Bronchial epithelial cell (primary cell): ENCODE data around the gene NDUFAB1. TPM values are rescaled to one million over a fixed set of nuclear protein-coding genes. Genes with fewer than 3 reads are reported as not detected.
"Not testable (repeated sequence)": the region's sequence is repeated elsewhere in the genome, so short reads cannot be mapped to it uniquely, and the experiment has no call there.

Experiments used
- DNase-seq: peaks from one replicate; pipeline ENCODE4 v3.0.0-alpha.2; 2010; ENCODE audit warnings: low read depth
- FAIRE-seq: peaks from 2 replicates; lab custom pipeline; 2011; peaks lifted over from hg19 to GRCh38; lab: Jason Lieb, UNC
- H3K27me3 ChIP-seq: 2 replicates; pipeline ENCODE4 v1.5.1; 2011; ENCODE audit warnings: low read length; ENCODE audit not compliant: control insufficient read depth, insufficient read depth
- H3K36me3 ChIP-seq: 2 replicates; pipeline ENCODE4 v1.5.1; 2011; ENCODE audit warnings: low read length; ENCODE audit not compliant: control insufficient read depth, insufficient read depth
- H3K4me3 ChIP-seq: 2 replicates; pipeline ENCODE4 v1.5.1; 2011; ENCODE audit warnings: mild to moderate bottlenecking, low read depth, low read length, control low read depth
- total RNA-seq: library from RNA; depleted of rRNA; stranded (reverse); fragments of >200 nt; gene quantifications from 2 replicates; pipeline ENCODE4 v1.2.1, GENCODE V29; 2014
- TF ChIP-seq, protein P1 (sequence below): IDR thresholded peaks from 2 replicates; pipeline ENCODE4 v1.5.1; 2011; ENCODE audit warnings: mild to moderate bottlenecking, moderate library complexity, low read length, control low read depth, inconsistent platforms; ENCODE audit not compliant: insufficient read depth, severe bottlenecking

The NDUFAB1 gene
- total RNA-seq, 1 donor from 2014 or later, result 123 TPM

DNA sequence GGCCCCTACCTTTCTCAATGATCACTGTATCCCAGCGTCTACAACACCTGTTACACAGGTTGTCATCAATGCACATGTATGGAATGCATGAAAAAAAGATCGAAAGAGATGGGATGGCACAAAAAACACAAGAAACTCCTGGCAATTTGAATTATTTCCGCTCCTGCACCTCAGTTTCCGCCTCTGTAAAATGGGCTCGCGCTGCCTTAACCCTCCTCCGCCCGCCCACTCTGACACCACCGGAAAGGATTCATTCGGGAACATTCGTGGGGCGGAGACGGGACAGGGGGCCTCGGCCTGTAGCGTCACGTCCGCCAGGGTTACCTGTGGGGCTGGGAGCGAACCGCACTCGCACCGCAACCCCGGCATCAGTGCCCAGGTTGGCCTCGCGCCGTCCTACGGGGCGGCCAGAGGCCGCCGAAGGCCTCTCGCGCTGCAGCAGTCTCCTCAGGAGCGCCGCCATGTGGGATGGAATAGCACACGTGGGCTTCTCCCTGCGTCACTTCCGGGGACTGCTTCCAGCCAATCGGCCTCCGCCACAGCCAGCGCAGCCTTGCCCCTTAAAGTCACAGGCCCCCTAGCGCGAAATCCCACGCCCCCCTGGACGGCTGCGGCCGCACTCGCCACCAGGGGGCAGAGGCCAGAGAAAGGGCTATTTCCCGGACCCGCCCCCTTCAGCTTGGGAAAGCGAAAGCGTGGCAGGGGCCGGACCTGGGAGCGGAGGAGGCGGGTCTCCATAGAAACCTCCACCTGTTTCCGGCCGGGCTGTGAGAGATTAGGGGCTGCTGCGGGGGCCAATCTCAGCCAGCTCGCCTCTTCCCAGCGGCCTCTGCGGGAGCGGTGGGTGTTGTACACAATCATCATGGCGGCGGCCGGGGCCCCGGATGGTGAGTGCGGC, 39.0 kb downstream of the NDUFAB1 start, which contains the start of the genes EARS2 and UBFD1:
EARS2 (minus strand) TSS at position 470 of the 898 bp plus-strand sequence; CDS start at position 463, 7 bp downstream.
UBFD1 (plus strand) TSS at position 847 of the 898 bp plus-strand sequence; CDS start at position 863, 16 bp downstream.
- H3K4me3 ChIP-seq, result peak within 1 kb of the TSS; percentile 87
- DNase-seq, result peak; percentile 93
- H3K36me3 ChIP-seq, result peaks cover 13% of the 10 kb centered on the region
- TF ChIP-seq, protein P1, sequence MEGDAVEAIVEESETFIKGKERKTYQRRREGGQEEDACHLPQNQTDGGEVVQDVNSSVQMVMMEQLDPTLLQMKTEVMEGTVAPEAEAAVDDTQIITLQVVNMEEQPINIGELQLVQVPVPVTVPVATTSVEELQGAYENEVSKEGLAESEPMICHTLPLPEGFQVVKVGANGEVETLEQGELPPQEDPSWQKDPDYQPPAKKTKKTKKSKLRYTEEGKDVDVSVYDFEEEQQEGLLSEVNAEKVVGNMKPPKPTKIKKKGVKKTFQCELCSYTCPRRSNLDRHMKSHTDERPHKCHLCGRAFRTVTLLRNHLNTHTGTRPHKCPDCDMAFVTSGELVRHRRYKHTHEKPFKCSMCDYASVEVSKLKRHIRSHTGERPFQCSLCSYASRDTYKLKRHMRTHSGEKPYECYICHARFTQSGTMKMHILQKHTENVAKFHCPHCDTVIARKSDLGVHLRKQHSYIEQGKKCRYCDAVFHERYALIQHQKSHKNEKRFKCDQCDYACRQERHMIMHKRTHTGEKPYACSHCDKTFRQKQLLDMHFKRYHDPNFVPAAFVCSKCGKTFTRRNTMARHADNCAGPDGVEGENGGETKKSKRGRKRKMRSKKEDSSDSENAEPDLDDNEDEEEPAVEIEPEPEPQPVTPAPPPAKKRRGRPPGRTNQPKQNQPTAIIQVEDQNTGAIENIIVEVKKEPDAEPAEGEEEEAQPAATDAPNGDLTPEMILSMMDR, result peak; percentile 91
- FAIRE-seq, result no peak
- H3K27me3 ChIP-seq, result no peaks in the 10 kb centered on the region

DNA sequence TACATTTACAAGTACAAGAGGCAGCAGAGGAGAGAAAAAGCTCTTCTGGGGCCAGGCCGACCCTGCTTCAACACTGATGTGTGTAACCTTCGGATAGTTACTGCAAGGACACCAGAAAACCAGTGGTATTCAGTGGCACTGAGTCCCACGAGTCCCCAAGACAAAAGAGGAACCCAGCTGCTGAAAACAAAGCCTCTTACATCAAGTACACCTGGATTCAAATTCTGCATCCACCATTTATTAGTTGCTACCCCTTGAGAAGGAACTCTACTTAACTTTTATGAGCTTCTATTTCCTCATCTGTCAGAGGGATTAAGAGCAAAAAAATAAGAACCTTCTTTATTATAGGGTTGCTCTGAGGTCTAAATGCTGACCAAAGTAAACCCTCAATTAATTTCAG, 41.6 kb downstream of the NDUFAB1 start:
- no peaks in the 10 kb centered on the region for H3K27me3 ChIP-seq
- H3K4me3 ChIP-seq, result no peak overlapping the region
- FAIRE-seq, result no peak
- peaks cover 11% of the 10 kb centered on the region for H3K36me3 ChIP-seq
- no peak for DNase-seq
- TF ChIP-seq, protein P1, result no peak

DNA sequence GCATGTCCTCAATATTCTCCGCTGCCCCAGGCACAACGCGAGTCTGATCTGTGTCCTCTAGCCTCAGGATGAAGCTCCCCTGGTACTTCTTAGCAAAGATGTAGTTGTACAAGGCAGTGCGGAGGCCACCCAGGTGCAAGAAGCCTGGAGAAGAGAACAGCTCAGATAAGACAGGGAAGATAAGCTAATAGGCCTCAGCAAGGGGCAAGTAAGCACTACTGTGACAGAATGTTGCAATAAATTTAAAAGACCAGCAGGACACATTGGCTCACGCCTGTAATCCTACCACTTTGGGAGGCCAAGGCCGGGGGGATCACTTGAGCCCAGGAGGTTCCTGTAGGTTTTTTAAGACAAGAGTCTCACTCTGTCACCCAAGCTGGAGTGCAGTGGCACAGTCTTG, 44.0 kb downstream of the NDUFAB1 start:
- DNase-seq (no peak), FAIRE-seq (no peak)
- TF ChIP-seq, protein P1, result no peak
- H3K36me3 ChIP-seq, result peaks cover 13% of the 10 kb centered on the region
- no peaks in the 10 kb centered on the region for H3K27me3 ChIP-seq
- no peak overlapping the region for H3K4me3 ChIP-seq

DNA sequence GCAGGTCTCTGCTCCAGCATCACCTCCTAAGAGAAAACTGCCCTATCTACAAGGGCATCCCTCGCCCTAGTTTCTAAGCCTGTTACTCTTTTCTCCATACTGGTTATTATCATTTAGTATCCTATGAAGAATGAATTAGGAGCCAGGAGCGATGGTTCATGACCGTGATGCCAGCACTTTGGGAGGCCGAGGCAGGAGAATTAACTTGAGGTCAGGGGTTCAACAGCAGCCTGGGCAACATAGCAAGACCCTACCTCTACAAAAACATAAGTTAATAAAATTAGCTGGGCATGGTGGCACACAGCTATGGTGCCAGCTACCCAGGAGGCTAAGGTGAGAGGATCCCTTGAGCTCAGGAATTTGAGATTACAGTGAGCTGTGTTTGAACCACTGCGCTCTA, 46.2 kb downstream of the NDUFAB1 start:
- H3K27me3 ChIP-seq, result no peaks in the 10 kb centered on the region
- FAIRE-seq (no peak), DNase-seq (no peak)
- no peak overlapping the region for H3K4me3 ChIP-seq
- TF ChIP-seq, protein P1, result no peak
- peaks cover 14% of the 10 kb centered on the region for H3K36me3 ChIP-seq

DNA sequence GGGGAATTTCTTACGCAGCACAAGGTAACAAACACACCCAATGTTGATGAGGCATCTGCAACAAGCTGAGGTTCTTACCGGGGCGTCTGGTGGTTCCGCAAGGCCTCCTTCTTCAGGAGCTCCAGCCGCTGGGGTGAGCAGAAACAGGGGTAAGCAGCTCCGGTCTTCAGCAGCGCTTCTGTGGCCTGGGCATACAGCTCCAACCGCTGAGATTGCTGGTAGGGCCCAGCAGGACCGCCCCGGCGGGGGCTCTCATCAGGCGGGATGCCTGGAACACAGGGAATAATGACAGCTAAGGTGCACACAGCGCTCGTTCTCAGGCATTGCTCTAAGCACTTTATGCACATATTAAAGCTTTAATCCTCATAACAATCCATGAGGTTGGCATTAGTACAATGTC, 51.7 kb downstream of the NDUFAB1 start:
- H3K36me3 ChIP-seq, result peaks cover 8% of the 10 kb centered on the region
- FAIRE-seq, result no peak

DNA sequence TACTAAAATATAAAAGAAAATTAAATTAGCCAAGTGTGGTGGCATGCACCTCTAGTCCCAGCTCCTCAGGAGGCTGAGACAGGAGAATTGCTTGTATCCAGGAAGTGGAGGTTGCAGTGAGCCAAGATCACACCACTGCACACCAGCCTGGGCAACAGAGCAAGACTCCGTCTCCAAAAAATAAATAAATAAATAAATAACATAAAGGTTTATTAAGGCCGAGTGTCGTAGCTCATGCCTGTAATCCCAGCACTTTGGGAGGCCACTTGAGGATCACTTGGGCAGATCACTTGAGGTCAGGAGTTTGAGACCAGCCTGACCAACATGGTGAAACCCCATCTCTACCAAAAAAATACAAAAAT, 55.3 kb downstream of the NDUFAB1 start:
- H3K36me3 ChIP-seq, DNase-seq, FAIRE-seq, H3K4me3 ChIP-seq, H3K27me3 ChIP-seq: not testable (repeated sequence)

More for the DNA sequence above, 51.7 kb downstream of the NDUFAB1 start:
- Histone ChIP-seq H3K4me3 (no peak overlapping the region), H3K27me3 (no peaks in the 10 kb centered on the region)
- DNase-seq, result no peak
- TF ChIP-seq, protein P1, result no peak
